SK-N-MC (cell line): ENCODE results near the gene CHIC1.

Source experiments
- EZH2 ChIP-seq: fragments of 200-600 bp; sonication (generic); IDR thresholded peaks from one replicate; pipeline ENCODE4 v1.6.1; 2017; ENCODE audit warnings: antibody characterized with exemption
- FOXP2 ChIP-seq: optimal IDR thresholded peaks from 2 replicates; pipeline ENCODE3; 2011; ENCODE audit warnings: mild to moderate bottlenecking, moderate library complexity; ENCODE audit not compliant: insufficient read depth; ENCODE audit errors: extremely low read length, control extremely low read depth

- TF ChIP-seq EZH2 (no peak), FOXP2 (no peak)
Observed at GRCh38 chrX:73577361-73577760, 14.4 kb downstream of the CHIC1 start.
